SJSA1 (cell line): ENCODE measurements around the gene TSR1. TPM values are rescaled to one million over a fixed set of nuclear protein-coding genes. Genes with fewer than 3 reads are reported as not detected.

Experiments
- DNase-seq, 2 experiments: peaks; one replicate each; pipeline ENCODE4 v3.0.0-alpha.2; 2015 to 2020; ENCODE audit warnings: low spot score in 2 of 2, low read depth in 1 of 2
- H3K27ac ChIP-seq: fragments of 250-450 bp; sonication (Bioruptor Pico); 2 replicates; pipeline ENCODE4 v1.5.1; 2020; ENCODE audit warnings: mild to moderate bottlenecking, moderate library complexity
- H3K27me3 ChIP-seq: fragments of 250-450 bp; sonication (Bioruptor Pico); replicated peaks from 2 replicates; pipeline ENCODE4 v1.5.1; 2020; ENCODE audit warnings: mild to moderate bottlenecking, moderate library complexity
- H3K36me3 ChIP-seq: fragments of 250-450 bp; sonication (Bioruptor Pico); 2 replicates; pipeline ENCODE4 v1.5.1; 2020; ENCODE audit warnings: mild to moderate bottlenecking
- H3K4me1 ChIP-seq: fragments of 250-450 bp; sonication (Bioruptor Pico); replicated peaks from 2 replicates; pipeline ENCODE4 v1.6.1; 2021; ENCODE audit warnings: mild to moderate bottlenecking
- H3K4me3 ChIP-seq: fragments of 250-450 bp; sonication (Bioruptor Pico); 2 replicates; pipeline ENCODE4 v1.5.1; 2020; ENCODE audit warnings: mild to moderate bottlenecking
- H3K9me3 ChIP-seq: fragments of 250-450 bp; sonication (Bioruptor Pico); replicated peaks from 2 replicates; pipeline ENCODE4 v1.5.1; 2020; ENCODE audit warnings: mild to moderate bottlenecking
- total RNA-seq: library from RNA; depleted of rRNA; stranded (reverse); fragments of >200 nt; shearing (Covaris generic); gene quantifications from 2 replicates; pipeline ENCODE4 v1.2.3, GENCODE V29; 2014; rRNA removed

TSR1 gene
- total RNA-seq, 1 experiment from 2014 or later, result 47.3 TPM

GRCh38 chr17:2275722-2276121, 60.5 kb downstream of the TSR1 start:
- peaks cover 29% of the 10 kb centered on the region for H3K36me3 ChIP-seq
- H3K9me3 ChIP-seq, result no peaks in the 10 kb centered on the region
- no peak for DNase-seq
- no peaks in the 10 kb centered on the region for H3K4me1 ChIP-seq
- no peak overlapping the region for H3K4me3 ChIP-seq
- no peaks in the 10 kb centered on the region for H3K27me3 ChIP-seq
- no peak overlapping the region for H3K27ac ChIP-seq

GRCh38 chr17:2274414-2274813, 61.8 kb downstream of the TSR1 start:
- H3K27ac ChIP-seq, result no peak overlapping the region
- H3K4me3 ChIP-seq, result no peak overlapping the region
- H3K9me3 ChIP-seq, result no peaks in the 10 kb centered on the region
- no peaks in the 10 kb centered on the region for H3K4me1 ChIP-seq
- no peak for DNase-seq
- H3K27me3 ChIP-seq, result no peaks in the 10 kb centered on the region
- peaks cover 25% of the 10 kb centered on the region for H3K36me3 ChIP-seq

Other genes starting within 250 kb of the TSR1 start
- gene SMG6, start 32.7 kb downstream of the TSR1 start, total RNA-seq, result 23.9 and 37.7 TPM in 2 replicates
- gene SRR, start 32.5 kb downstream of the TSR1 start, total RNA-seq, result 8.9 and 32.3 TPM in 2 replicates
- 14.8 and 18.6 TPM in 2 replicates for gene SGSM2, start 1.0 kb upstream of the TSR1 start, total RNA-seq
- 3.0 and 3.5 TPM in 2 replicates for gene MNT, start 64.6 kb upstream of the TSR1 start, total RNA-seq
- gene METTL16, start 175.4 kb upstream of the TSR1 start, total RNA-seq, result 11.5 and 17.3 TPM in 2 replicates